ENCODE results near the gene DZIP3.
"Not testable (repeated sequence)": the region's sequence is repeated elsewhere in the genome, so short reads cannot be mapped to it uniquely, and the experiment has no call there.

DNA sequence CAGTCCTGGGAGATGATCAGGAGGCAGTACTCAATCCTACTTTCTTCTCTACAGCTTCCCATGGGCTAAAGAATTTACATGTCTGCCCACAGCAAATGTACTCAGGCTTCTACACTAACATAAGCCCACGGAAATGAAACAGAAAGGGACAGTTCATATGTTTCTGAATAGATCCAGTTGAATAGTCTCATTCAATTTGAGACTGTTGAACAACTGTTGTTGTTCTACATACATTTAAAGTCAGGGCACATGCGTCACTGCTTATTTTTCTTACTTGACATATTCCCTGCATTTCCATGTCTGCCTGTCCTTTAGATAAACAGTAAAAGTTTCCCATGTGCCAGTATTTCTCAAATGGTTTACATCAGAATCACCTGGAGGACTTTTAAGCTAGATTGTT is 102.8 kb downstream of the DZIP3 start:
- TF ChIP-seq, protein P1, sequence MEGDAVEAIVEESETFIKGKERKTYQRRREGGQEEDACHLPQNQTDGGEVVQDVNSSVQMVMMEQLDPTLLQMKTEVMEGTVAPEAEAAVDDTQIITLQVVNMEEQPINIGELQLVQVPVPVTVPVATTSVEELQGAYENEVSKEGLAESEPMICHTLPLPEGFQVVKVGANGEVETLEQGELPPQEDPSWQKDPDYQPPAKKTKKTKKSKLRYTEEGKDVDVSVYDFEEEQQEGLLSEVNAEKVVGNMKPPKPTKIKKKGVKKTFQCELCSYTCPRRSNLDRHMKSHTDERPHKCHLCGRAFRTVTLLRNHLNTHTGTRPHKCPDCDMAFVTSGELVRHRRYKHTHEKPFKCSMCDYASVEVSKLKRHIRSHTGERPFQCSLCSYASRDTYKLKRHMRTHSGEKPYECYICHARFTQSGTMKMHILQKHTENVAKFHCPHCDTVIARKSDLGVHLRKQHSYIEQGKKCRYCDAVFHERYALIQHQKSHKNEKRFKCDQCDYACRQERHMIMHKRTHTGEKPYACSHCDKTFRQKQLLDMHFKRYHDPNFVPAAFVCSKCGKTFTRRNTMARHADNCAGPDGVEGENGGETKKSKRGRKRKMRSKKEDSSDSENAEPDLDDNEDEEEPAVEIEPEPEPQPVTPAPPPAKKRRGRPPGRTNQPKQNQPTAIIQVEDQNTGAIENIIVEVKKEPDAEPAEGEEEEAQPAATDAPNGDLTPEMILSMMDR (IDR thresholded peaks at IDR 0.05) = not testable (repeated sequence)
- TF ChIP-seq POLR2A (IDR thresholded peaks at IDR 0.05) = not testable (repeated sequence)

Measured in heart left ventricle (tissue), 13 donors.